NCI-H1417 treated with DMSO at 0.1 percent for 48 hours (cell line): ENCODE results near the gene SH3BP5.

Experiments used
- DNase-seq: peaks from one replicate; lab custom pipeline; 2025; lab: John Stamatoyannopoulos, UW

The SH3BP5 gene

GRCh38 chr3:15347063-15347736 lies 14.8 kb upstream of the SH3BP5 start:
- no peak for DNase-seq

- no peak for DNase-seq
Observed at GRCh38 chr3:15346516-15346915, 14.1 kb upstream of the SH3BP5 start.

- DNase-seq: no peak
Observed at GRCh38 chr3:15345608-15346137, 13.3 kb upstream of the SH3BP5 start.

- DNase-seq: no peak
Observed at GRCh38 chr3:15345066-15345607, 12.8 kb upstream of the SH3BP5 start.

- DNase-seq: no peak
Observed at GRCh38 chr3:15342945-15343344, 10.6 kb upstream of the SH3BP5 start.

GRCh38 chr3:15342246-15342645 lies 9.9 kb upstream of the SH3BP5 start:
- no peak for DNase-seq

- DNase-seq: no peak
Observed at GRCh38 chr3:15341030-15341726, 8.8 kb upstream of the SH3BP5 start.

- DNase-seq: no peak
Observed at GRCh38 chr3:15339786-15340215, 7.4 kb upstream of the SH3BP5 start.

- no peak for DNase-seq
Observed at GRCh38 chr3:15339001-15339400, 6.6 kb upstream of the SH3BP5 start.

GRCh38 chr3:15337963-15338362 lies 5.6 kb upstream of the SH3BP5 start:
- DNase-seq: no peak

GRCh38 chr3:15336057-15336456 lies 3.7 kb upstream of the SH3BP5 start:
- DNase-seq: no peak

- DNase-seq: no peak
Observed at GRCh38 chr3:15333956-15334263, 1.5 kb upstream of the SH3BP5 start.

GRCh38 chr3:15333099-15333955 lies 941 bp upstream of the SH3BP5 start:
- no peak for DNase-seq

- no peak for DNase-seq
Observed at GRCh38 chr3:15331606-15332404, 581 bp downstream of the SH3BP5 start.

- no peak for DNase-seq
Observed at GRCh38 chr3:15331072-15331605, 1.2 kb downstream of the SH3BP5 start.

- DNase-seq: no peak
Observed at GRCh38 chr3:15330031-15330596, 2.3 kb downstream of the SH3BP5 start.

- DNase-seq: no peak
Observed at GRCh38 chr3:15329046-15330005, 3.1 kb downstream of the SH3BP5 start.

- peak; percentile 29 for DNase-seq
Observed at GRCh38 chr3:15327941-15328340, 4.4 kb downstream of the SH3BP5 start.

- no peak for DNase-seq
Observed at GRCh38 chr3:15326673-15327072, 5.7 kb downstream of the SH3BP5 start.

GRCh38 chr3:15326037-15326436 lies 6.3 kb downstream of the SH3BP5 start:
- DNase-seq: no peak
